Right lobe of liver (tissue), 6 donors: ENCODE data around the gene ELMO1. TPM values are rescaled to one million over a fixed set of nuclear protein-coding genes. Genes with fewer than 3 reads are reported as not detected.

Experiments used
- ATAC-seq, 4 donors: fragments of 200-7000 bp; cut with Tn5 transposase; one replicate each; pipeline ENCODE4 v1.9.1; 2020; ENCODE audit warnings: mild to moderate bottlenecking in 4 of 4, moderate library complexity in 4 of 4
- DNase-seq, 3 donors: peaks; one replicate each; pipeline ENCODE4 v3.0.0-alpha.2; 2020
- H3K27ac ChIP-seq, 3 donors: fragments of 200-600 bp; one replicate each; pipeline ENCODE4 v1.8.0; 2022
- H3K27me3 ChIP-seq, 2 donors: fragments of 200-600 bp; one replicate each; pipeline ENCODE4 v1.8.0; 2022
- H3K36me3 ChIP-seq, 4 donors: fragments of 200-600 bp; sonication (generic) in 1 of 4; one replicate each; pipeline versions ENCODE4 v1.5.1 to v1.8.0; 2017 to 2022; ENCODE audit warnings: control low read depth in 1 of 4
- H3K4me1 ChIP-seq, 4 donors: fragments of 200-600 bp; sonication (generic) in 1 of 4; one replicate each; pipeline versions ENCODE4 v1.5.1 to v1.8.0; 2017 to 2022; ENCODE audit warnings: control low read depth in 1 of 4
- H3K4me3 ChIP-seq, 3 donors: fragments of 200-600 bp; one replicate each; pipeline ENCODE4 v1.8.0; 2022
- H3K9me3 ChIP-seq, 4 donors: fragments of 200-600 bp; sonication (generic) in 1 of 4; one replicate each; pipeline versions ENCODE4 v1.5.1 to v1.8.0; 2017 to 2022; ENCODE audit warnings: control low read depth in 1 of 4
- CTCF ChIP-seq, 4 donors: fragments of 200-600 bp in 3 of 4; fragments of 450-650 bp in 1 of 4; IDR thresholded peaks; one replicate each; pipeline versions ENCODE4 v1.5.1 to v1.8.0; 2016 to 2022; ENCODE audit warnings: antibody characterized with exemption in 4 of 4, mild to moderate bottlenecking in 2 of 4
- POLR2A ChIP-seq: fragments of 450-650 bp; IDR thresholded peaks from one replicate; pipeline ENCODE4 v1.6.1; 2017; ENCODE audit warnings: antibody characterized with exemption, mild to moderate bottlenecking
- WGBS: methylation state at CpG from one replicate; pipeline ENCODE4 v1.1.6; 2018; ENCODE audit warnings: low coverage, low lambda C conversion rate; ENCODE audit not compliant: insufficient coverage; ENCODE audit errors: missing lambda C conversion rate; 5-methylcytosine and 5-hydroxymethylcytosine counted together
- intact Hi-C, 2 donors: fragments of 100-400 bp; cut with DNase I; formaldehyde crosslinking; loops; one replicate each; pipeline versions ENCODE4 v1.11.2 to v1.14.1; 2022
- total RNA-seq, 6 experiments: library from RNA; depleted of rRNA in 2 of 6; stranded (reverse); fragments of >200 nt in 2 of 6; fragmentation: NEBNext Ultra II Directional in 3 of 6; extraction: Animal tissue kit (Norgen Biotek cat#: 25700) in 3 of 6; gene quantifications; one replicate each; pipeline versions ENCODE4 v1.1.0 to v1.2.4, GENCODE V29; 2016 to 2023
- donor health status: DM: no; HTN: yes; CAD: no.
- donor health status: DM: no; HTN: no; CAD: no.
- donor health status: DM: no; HTN: no; CAD: no.
- donor health status: DM: no; HTN: yes; CAD: no.
- donor health status: DM: no; HTN: yes; CAD: no.

The ELMO1 gene
- total RNA-seq, 6 experiments from 2014 or later: 18.4 to 55.4 (median 25.1) TPM

- 46% methylated on average over 6 of the region's 6 CpGs for WGBS
- TF ChIP-seq POLR2A (no peak), CTCF (IDR thresholded peaks at IDR 0.05) (peak; percentile 81 to 94 (median 88))
- peak; percentile 47 to 73 (median 62) for DNase-seq
- Histone ChIP-seq H3K36me3 (no peaks in the 10 kb centered on the region), H3K27me3 (no peaks in the 10 kb centered on the region), H3K4me1 (peaks cover 0 to 27% (median 9%) of the 10 kb centered on the region in 4 donors), H3K27ac (no peak overlapping the region), H3K9me3 (no peaks in the 10 kb centered on the region), H3K4me3 (no peak overlapping the region)
- intact Hi-C loops: loop anchor here in 1 of 2 donors (10.0 kb wide), 1 partner anchor 230 kb away; no protein-coding TSS in a partner anchor
- ATAC-seq: peak; percentile 80 to 89 (median 84)
Measured at GRCh38 chr7:37284805-37285231, 163.8 kb downstream of the ELMO1 start.

GRCh38 chr7:37284285-37284684 is 164.4 kb downstream of the ELMO1 start:
- DNase-seq (no peak), ATAC-seq (peak in 2 of 4 donors; percentile 6 to 13)
- Histone ChIP-seq H3K36me3 (no peaks in the 10 kb centered on the region), H3K9me3 (no peaks in the 10 kb centered on the region), H3K4me3 (no peak overlapping the region), H3K27ac (no peak overlapping the region), H3K4me1 (peaks cover 0 to 27% (median 9%) of the 10 kb centered on the region in 4 donors), H3K27me3 (no peaks in the 10 kb centered on the region)
- intact Hi-C loops: loop anchor here in 1 of 2 donors (10.0 kb wide), 1 partner anchor 231 kb away; no protein-coding TSS in a partner anchor
- 33% methylated on average over 1 of the region's 4 CpGs for WGBS
- TF ChIP-seq POLR2A (no peak), CTCF (IDR thresholded peaks at IDR 0.05) (no peak)

- intact Hi-C loops: loop anchor here in 1 of 2 donors (10.0 kb wide), 1 partner anchor 231 kb away; no protein-coding TSS in a partner anchor
Measured at GRCh38 chr7:37283716-37284115, 164.9 kb downstream of the ELMO1 start.

GRCh38 chr7:37282927-37283326 is 165.7 kb downstream of the ELMO1 start:
- no peak for ATAC-seq
- Histone ChIP-seq H3K4me1 (peaks cover 0 to 27% (median 9%) of the 10 kb centered on the region in 4 donors), H3K27me3 (no peaks in the 10 kb centered on the region), H3K36me3 (no peaks in the 10 kb centered on the region), H3K4me3 (no peak overlapping the region), H3K27ac (no peak overlapping the region), H3K9me3 (no peaks in the 10 kb centered on the region)
- DNase-seq: no peak
- TF ChIP-seq POLR2A (no peak), CTCF (IDR thresholded peaks at IDR 0.05) (no peak)
- intact Hi-C loops: loop anchor here in 1 of 2 donors (10.0 kb wide), 1 partner anchor 232 kb away; no protein-coding TSS in a partner anchor
- WGBS: 63% methylated on average over 2 of the region's 3 CpGs

More at GRCh38 chr7:37283716-37284115, 164.9 kb downstream of the ELMO1 start:
- no peaks in the 10 kb centered on the region for H3K27me3 ChIP-seq
- ATAC-seq (no peak), DNase-seq (no peak)
- no CpG with 5 or more reads among the region's 4 CpGs for WGBS
- H3K36me3 ChIP-seq: no peaks in the 10 kb centered on the region
- no peaks in the 10 kb centered on the region for H3K9me3 ChIP-seq
- no peak overlapping the region for H3K27ac ChIP-seq
- TF ChIP-seq CTCF (IDR thresholded peaks at IDR 0.05) (no peak), POLR2A (no peak)
- peaks cover 0 to 27% (median 9%) of the 10 kb centered on the region in 4 donors for H3K4me1 ChIP-seq
- no peak overlapping the region for H3K4me3 ChIP-seq
